ENCODE measurements around the gene NDE1. TPM values are rescaled to one million over a fixed set of nuclear protein-coding genes. Genes with fewer than 3 reads are reported as not detected.
A peak's percentile ranks its signal among the peaks of the same experiment; 100 is the strongest.

The NDE1 gene
- total and polyA plus RNA-seq, 9 of the 15 experiments (the other 6 are each of a cell fraction or from before 2014, with no cell fraction given): 3.1 to 59.9 (median 30.0) TPM

DNA sequence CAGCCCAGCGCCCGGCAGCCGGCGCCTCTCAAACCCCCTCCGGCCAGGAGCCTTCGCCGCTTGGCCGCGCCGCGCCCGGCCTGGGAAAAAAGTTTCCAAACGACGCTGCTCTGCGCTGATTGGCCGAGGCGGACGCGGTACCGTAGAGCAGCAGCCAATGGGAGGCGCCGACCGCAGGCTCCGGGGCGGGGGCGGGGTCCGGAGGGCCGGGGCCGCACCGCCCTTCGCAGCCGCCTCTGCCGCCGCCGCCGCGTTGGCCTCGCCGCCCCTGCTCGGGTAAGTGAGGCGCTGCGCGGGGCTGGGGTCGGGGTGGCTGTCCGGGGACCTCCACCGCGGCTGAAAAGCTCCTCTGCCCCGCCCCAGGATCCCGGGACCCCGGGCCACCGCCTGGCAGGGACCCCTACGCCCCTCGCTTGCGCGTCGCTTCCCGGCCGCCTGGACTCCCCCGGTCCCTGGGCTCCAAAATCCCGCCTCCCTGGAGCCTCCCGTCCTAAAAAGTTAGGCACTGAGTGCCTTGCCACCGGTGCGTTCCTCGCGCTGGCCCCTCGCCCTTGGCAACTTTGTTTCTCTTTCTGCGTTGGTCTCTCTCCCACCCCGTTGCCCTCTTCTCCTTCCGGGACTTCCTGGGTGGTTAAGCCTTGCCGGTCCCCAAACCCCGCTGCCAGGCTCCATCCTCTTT lies at the start of gene NDE1 (continued):
- TF ChIP-seq U2AF2 (optimal IDR thresholded peaks at IDR 0.05; ENCODE audit: low read depth, low read length) (no peak), LEF1 (IDR thresholded peaks at IDR 0.05) (no peak), ZFX (CRISPR knock-in tag; IDR thresholded peaks at IDR 0.05) (peak; percentile 80), KLF10 (CRISPR knock-in tag; IDR thresholded peaks at IDR 0.05) (no peak), ARID1B (IDR thresholded peaks at IDR 0.05) (no peak), HNRNPUL1 (IDR thresholded peaks at IDR 0.05; ENCODE audit: low read length) (no peak), POLR2G (IDR thresholded peaks at IDR 0.05; ENCODE audit: low read depth, low read length) (peak; percentile 91), POLR2AphosphoS5 (IDR thresholded peaks at IDR 0.05; ENCODE audit: control insufficient read depth, insufficient read depth, low read depth, low read length) (0 out of 2 replicates have a peak, but pooled peaks have one; percentile 29), TEAD2 (tag; IDR thresholded peaks at IDR 0.05) (no peak), ARID2 (IDR thresholded peaks at IDR 0.05) (peak; percentile 29; the same call in 1 of the 2 replicates), MYC (IDR thresholded peaks at IDR 0.05; ENCODE audit: low read depth, low read length) (peak; percentile 30; the same call in 1 of the 2 replicates), MYC (CRISPR knock-in tag; IDR thresholded peaks at IDR 0.05; ENCODE audit: borderline replicate concordance, low read depth) (no peak), ZKSCAN1 (IDR thresholded peaks at IDR 0.05; ENCODE audit: low read depth, low read length) (no peak), KDM5B (IDR thresholded peaks at IDR 0.05; ENCODE audit: insufficient replicate concordance, low read depth, low read length) (peak; percentile 52), PHF8 (IDR thresholded peaks at IDR 0.05; ENCODE audit: borderline replicate concordance, low read length) (peak; percentile 79; the same call in 1 of the 2 replicates), ZNF146 (CRISPR knock-in tag; IDR thresholded peaks at IDR 0.05; ENCODE audit: unreplicated experiment) (no peak), CC2D1A (IDR thresholded peaks at IDR 0.05) (no peak), ZNF398 (CRISPR knock-in tag; IDR thresholded peaks at IDR 0.05) (no peak), FOS (IDR thresholded peaks at IDR 0.05; ENCODE audit: extremely low read depth, insufficient read length) (peak; percentile 74)
- TF ChIP-seq, protein P1, sequence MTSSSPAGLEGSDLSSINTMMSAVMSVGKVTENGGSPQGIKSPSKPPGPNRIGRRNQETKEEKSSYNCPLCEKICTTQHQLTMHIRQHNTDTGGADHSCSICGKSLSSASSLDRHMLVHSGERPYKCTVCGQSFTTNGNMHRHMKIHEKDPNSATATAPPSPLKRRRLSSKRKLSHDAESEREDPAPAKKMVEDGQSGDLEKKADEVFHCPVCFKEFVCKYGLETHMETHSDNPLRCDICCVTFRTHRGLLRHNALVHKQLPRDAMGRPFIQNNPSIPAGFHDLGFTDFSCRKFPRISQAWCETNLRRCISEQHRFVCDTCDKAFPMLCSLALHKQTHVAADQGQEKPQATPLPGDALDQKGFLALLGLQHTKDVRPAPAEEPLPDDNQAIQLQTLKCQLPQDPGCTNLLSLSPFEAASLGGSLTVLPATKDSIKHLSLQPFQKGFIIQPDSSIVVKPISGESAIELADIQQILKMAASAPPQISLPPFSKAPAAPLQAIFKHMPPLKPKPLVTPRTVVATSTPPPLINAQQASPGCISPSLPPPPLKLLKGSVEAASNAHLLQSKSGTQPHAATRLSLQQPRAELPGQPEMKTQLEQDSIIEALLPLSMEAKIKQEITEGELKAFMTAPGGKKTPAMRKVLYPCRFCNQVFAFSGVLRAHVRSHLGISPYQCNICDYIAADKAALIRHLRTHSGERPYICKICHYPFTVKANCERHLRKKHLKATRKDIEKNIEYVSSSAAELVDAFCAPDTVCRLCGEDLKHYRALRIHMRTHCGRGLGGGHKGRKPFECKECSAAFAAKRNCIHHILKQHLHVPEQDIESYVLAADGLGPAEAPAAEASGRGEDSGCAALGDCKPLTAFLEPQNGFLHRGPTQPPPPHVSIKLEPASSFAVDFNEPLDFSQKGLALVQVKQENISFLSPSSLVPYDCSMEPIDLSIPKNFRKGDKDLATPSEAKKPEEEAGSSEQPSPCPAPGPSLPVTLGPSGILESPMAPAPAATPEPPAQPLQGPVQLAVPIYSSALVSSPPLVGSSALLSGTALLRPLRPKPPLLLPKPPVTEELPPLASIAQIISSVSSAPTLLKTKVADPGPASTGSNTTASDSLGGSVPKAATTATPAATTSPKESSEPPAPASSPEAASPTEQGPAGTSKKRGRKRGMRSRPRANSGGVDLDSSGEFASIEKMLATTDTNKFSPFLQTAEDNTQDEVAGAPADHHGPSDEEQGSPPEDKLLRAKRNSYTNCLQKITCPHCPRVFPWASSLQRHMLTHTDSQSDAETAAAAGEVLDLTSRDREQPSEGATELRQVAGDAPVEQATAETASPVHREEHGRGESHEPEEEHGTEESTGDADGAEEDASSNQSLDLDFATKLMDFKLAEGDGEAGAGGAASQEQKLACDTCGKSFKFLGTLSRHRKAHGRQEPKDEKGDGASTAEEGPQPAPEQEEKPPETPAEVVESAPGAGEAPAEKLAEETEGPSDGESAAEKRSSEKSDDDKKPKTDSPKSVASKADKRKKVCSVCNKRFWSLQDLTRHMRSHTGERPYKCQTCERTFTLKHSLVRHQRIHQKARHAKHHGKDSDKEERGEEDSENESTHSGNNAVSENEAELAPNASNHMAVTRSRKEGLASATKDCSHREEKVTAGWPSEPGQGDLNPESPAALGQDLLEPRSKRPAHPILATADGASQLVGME (CRISPR knock-in tag; IDR thresholded peaks at IDR 0.05): no peak
- TF ChIP-seq, protein P2, sequence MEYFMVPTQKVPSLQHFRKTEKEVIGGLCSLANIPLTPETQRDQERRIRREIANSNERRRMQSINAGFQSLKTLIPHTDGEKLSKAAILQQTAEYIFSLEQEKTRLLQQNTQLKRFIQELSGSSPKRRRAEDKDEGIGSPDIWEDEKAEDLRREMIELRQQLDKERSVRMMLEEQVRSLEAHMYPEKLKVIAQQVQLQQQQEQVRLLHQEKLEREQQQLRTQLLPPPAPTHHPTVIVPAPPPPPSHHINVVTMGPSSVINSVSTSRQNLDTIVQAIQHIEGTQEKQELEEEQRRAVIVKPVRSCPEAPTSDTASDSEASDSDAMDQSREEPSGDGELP (CRISPR knock-in tag; IDR thresholded peaks at IDR 0.05; ENCODE audit: borderline replicate concordance): peak; percentile 59; the same call in 1 of the 2 replicates
